ENCODE measurements around the gene TIAM1. TPM values are rescaled to one million over a fixed set of nuclear protein-coding genes. Genes with fewer than 3 reads are reported as not detected.

The TIAM1 gene
- total and polyA plus RNA-seq, 4 experiments from 2014 or later = 22.5 to 104 (median 67.4) TPM

DNA sequence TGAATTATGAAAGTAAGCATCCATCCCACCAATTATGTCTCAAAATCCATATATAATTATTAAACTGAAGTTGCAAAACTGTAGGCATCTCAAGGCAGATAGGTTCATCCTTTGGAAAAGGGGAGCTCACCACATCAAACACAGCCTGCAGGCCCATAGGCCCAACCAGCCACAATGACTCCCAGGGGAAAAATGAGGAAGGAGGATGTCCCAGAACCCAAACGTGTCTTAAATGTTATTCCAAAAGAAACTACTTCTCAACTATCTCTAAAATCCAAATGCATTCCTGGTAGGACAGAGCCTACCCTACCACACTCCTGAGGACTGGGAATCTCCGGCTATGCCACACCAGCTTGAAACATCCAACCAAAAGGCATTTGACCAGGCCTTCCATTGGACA, 12.8 kb downstream of the TIAM1 start:
- H3K36me3 Mint-ChIP-seq = peaks cover 7 to 14% of the 10 kb centered on the region in 2 donors
- CTCF ChIA-PET (ENCODE audit: partially characterized antibody) = no interaction called here

DNA sequence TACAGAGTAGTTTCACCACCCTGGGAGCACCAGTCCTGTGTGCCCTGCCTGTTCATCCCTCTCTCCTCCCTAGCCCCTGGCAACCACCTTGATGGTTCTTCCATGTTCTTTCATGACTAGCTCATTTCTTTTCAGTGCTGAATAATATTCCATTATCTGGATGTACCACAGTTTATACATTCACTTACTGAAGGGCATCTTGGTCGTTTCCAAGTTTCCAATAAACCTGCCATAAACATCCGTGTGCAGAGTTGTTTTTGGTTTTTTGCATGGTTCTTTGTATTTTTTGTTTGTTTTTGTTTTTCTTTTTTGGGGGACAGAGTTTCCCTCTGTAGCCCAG, 13.9 kb downstream of the TIAM1 start:
- Mint-ChIP-seq H3K27me3 (no peaks in the 10 kb centered on the region), H3K4me1 (peaks cover 22 to 47% (median 32%) of the 10 kb centered on the region in 4 donors), H3K9me3 (peaks cover 0 to 7% (median 0%) of the 10 kb centered on the region in 8 donors), H3K4me3 (no peak overlapping the region), H3K27ac (no peak overlapping the region), H3K36me3 (peaks cover 4 to 10% of the 10 kb centered on the region in 2 donors)
- intact Hi-C loops (cut with micrococcal nuclease) = no loop called here
- Histone ChIP-seq H3K27me3 (ENCODE audit: insufficient read depth, low read length) (no peaks in the 10 kb centered on the region), H3K27ac (ENCODE audit: low read depth, low read length) (no peak overlapping the region), H3K4me1 (ENCODE audit: insufficient read depth, low read length) (peaks cover 18% of the 10 kb centered on the region), H3K4me3 (ENCODE audit: low read length in 2 of 2) (no peak overlapping the region), H3K9me3 (ENCODE audit: control insufficient read depth in 1 of 2, low read length in 2 of 2) (no peaks in the 10 kb centered on the region), H3K36me3 (ENCODE audit: insufficient read depth, low read length) (no peaks in the 10 kb centered on the region)
- POLR2A ChIA-PET (ENCODE audit: partially characterized antibody) = no interaction called here
- CTCF ChIA-PET (ENCODE audit: partially characterized antibody) = no interaction called here
- no peak for DNase-seq

More for the DNA sequence above, 12.8 kb downstream of the TIAM1 start:
- Histone ChIP-seq H3K4me3 (ENCODE audit: low read length in 2 of 2) (no peak overlapping the region), H3K36me3 (ENCODE audit: insufficient read depth, low read length) (no peaks in the 10 kb centered on the region), H3K27me3 (ENCODE audit: insufficient read depth, low read length) (no peaks in the 10 kb centered on the region), H3K9me3 (ENCODE audit: control insufficient read depth in 1 of 2, low read length in 2 of 2) (no peaks in the 10 kb centered on the region), H3K4me1 (ENCODE audit: insufficient read depth, low read length) (peaks cover 13% of the 10 kb centered on the region), H3K27ac (ENCODE audit: low read depth, low read length) (no peak overlapping the region)
- Mint-ChIP-seq H3K9me3 (peaks cover 0 to 7% (median 0%) of the 10 kb centered on the region in 8 donors), H3K27me3 (no peaks in the 10 kb centered on the region), H3K4me3 (no peak overlapping the region), H3K27ac (no peak overlapping the region), H3K4me1 (peaks cover 16 to 39% (median 26%) of the 10 kb centered on the region in 4 donors)
- POLR2A ChIA-PET (ENCODE audit: partially characterized antibody) = no interaction called here
- DNase-seq = no peak
- intact Hi-C loops (cut with micrococcal nuclease) = no loop called here

- DNase-seq = no peak
- peaks cover 22 to 47% (median 32%) of the 10 kb centered on the region in 4 donors for H3K4me1 Mint-ChIP-seq
- Histone ChIP-seq H3K4me3 (ENCODE audit: low read length in 2 of 2) (no peak overlapping the region), H3K36me3 (ENCODE audit: insufficient read depth, low read length) (no peaks in the 10 kb centered on the region), H3K27ac (ENCODE audit: low read depth, low read length) (no peak overlapping the region), H3K4me1 (ENCODE audit: insufficient read depth, low read length) (peaks cover 18% of the 10 kb centered on the region), H3K27me3 (ENCODE audit: insufficient read depth, low read length) (no peaks in the 10 kb centered on the region), H3K9me3 (ENCODE audit: control insufficient read depth in 1 of 2, low read length in 2 of 2) (no peaks in the 10 kb centered on the region)
- H3K4me3 Mint-ChIP-seq = no peak overlapping the region
- CTCF ChIA-PET (ENCODE audit: partially characterized antibody) = no interaction called here
- H3K27ac Mint-ChIP-seq = no peak overlapping the region
- intact Hi-C loops (cut with micrococcal nuclease) = no loop called here
- POLR2A ChIA-PET (ENCODE audit: partially characterized antibody) = no interaction called here
- peaks cover 0 to 7% (median 0%) of the 10 kb centered on the region in 8 donors for H3K9me3 Mint-ChIP-seq
- peaks cover 4 to 10% of the 10 kb centered on the region in 2 donors for H3K36me3 Mint-ChIP-seq
- no peaks in the 10 kb centered on the region for H3K27me3 Mint-ChIP-seq
Observed at GRCh38 chr21:31329456-31330143, 14.5 kb downstream of the TIAM1 start.

DNA sequence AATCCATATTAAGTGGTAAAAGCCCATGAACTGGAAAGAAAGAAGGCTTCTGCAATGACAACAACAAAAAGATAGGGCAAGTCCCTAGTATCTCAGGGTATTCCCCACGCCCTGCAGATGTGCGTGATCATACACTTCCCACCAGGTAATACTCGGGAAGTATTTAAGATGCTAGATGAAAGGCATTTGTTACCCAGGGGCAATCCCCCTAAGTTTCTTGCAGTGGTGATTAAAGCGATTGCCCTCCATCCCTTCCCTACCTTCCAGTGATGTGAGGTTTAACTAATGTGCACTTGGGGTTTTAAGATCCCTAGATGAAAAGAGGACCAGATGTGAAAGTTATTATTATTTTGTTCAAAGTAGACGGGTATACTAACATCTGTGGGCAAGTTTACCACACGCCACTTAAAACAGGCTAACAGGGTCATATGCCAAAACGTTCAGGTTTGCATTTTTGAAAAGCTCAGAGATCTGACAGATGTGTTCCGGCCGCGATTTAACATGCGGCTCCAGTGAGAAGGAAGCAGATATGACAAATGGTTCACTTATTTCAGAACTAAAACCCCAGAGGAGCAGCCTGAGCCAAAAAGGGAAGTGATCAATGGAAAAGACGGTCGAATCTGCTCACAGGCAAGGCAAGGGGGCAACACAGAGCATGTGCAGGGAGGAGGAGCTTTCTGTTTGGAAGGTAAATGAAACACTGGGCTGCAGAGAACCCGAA, 17.4 kb downstream of the TIAM1 start:
- no peaks in the 10 kb centered on the region for H3K9me3 ChIP-seq (ENCODE audit: control insufficient read depth in 1 of 2, low read length in 2 of 2)
- peaks cover 18 to 33% (median 21%) of the 10 kb centered on the region in 4 donors for H3K4me1 Mint-ChIP-seq
- H3K9me3 Mint-ChIP-seq = peaks cover 0 to 7% (median 0%) of the 10 kb centered on the region in 8 donors
- H3K27me3 ChIP-seq (ENCODE audit: insufficient read depth, low read length) = no peaks in the 10 kb centered on the region
- H3K27me3 Mint-ChIP-seq = no peaks in the 10 kb centered on the region
- CTCF ChIA-PET (ENCODE audit: partially characterized antibody) = interaction anchor here (1.0 kb wide), 1 partner anchor 254 kb away, joined by 3 read pairs; no protein-coding TSS in a partner anchor
- peak overlapping the region; percentile 35 for H3K27ac ChIP-seq (ENCODE audit: low read depth, low read length)
- POLR2A ChIA-PET (ENCODE audit: partially characterized antibody) = interaction anchor here (1.1 to 1.2 kb wide), 3 partner anchors 13 to 44 kb away, joined by 3 read pairs; no protein-coding TSS in a partner anchor
- H3K4me3 ChIP-seq (ENCODE audit: low read length in 2 of 2) = no peak overlapping the region
- peaks cover 18% of the 10 kb centered on the region for H3K4me1 ChIP-seq (ENCODE audit: insufficient read depth, low read length)
- peak overlapping the region; percentile 61 to 94 (median 82) for H3K27ac Mint-ChIP-seq
- peak; percentile 41 to 69 (median 52) for DNase-seq
- H3K36me3 Mint-ChIP-seq = peaks cover 0 to 13% of the 10 kb centered on the region in 2 donors
- no peaks in the 10 kb centered on the region for H3K36me3 ChIP-seq (ENCODE audit: insufficient read depth, low read length)
- intact Hi-C loops (cut with micrococcal nuclease) = loop anchor here (2.0 kb wide), 2 partner anchors 28 to 232 kb away; no protein-coding TSS in a partner anchor
- H3K4me3 Mint-ChIP-seq = peak overlapping the region; percentile 73 to 90 (median 79)

DNA sequence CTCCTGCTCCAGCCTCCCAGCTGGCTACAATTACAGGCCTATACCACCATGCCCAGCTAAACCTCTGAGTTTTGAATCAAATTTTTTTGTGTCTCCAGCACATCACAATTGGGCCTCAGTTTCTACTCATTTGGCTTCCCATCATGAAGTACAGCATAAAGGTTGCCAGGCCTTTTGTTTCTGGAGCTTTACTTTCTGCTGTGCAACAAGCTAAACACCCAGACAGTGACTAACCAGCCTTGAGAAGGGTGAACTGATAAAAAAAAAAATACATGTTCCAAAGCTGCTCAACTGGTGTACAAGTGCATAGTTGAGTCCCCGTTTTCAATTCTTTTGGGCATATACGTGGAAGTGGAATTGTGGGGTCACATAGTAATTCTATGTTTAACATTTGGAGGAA, 25.1 kb downstream of the TIAM1 start:
- H3K36me3 ChIP-seq (ENCODE audit: insufficient read depth, low read length) = no peaks in the 10 kb centered on the region
- no peak overlapping the region for H3K27ac ChIP-seq (ENCODE audit: low read depth, low read length)
- peaks cover 2 to 23% (median 8%) of the 10 kb centered on the region in 4 donors for H3K4me1 Mint-ChIP-seq
- peaks cover 0 to 7% of the 10 kb centered on the region in 2 donors for H3K36me3 Mint-ChIP-seq
- no peaks in the 10 kb centered on the region for H3K4me1 ChIP-seq (ENCODE audit: insufficient read depth, low read length)
- H3K4me3 ChIP-seq (ENCODE audit: low read length in 2 of 2) = no peak overlapping the region
- POLR2A ChIA-PET (ENCODE audit: partially characterized antibody) = no interaction called here
- H3K4me3 Mint-ChIP-seq = no peak overlapping the region
- H3K27me3 Mint-ChIP-seq = no peaks in the 10 kb centered on the region
- no peak for DNase-seq
- H3K27ac Mint-ChIP-seq = peak overlapping the region in 1 of 7 donors; percentile 57
- H3K9me3 ChIP-seq (ENCODE audit: control insufficient read depth in 1 of 2, low read length in 2 of 2) = no peaks in the 10 kb centered on the region
- CTCF ChIA-PET (ENCODE audit: partially characterized antibody) = interaction anchor here (0.9 kb wide), 1 partner anchor 220 kb away, joined by 3 read pairs; no protein-coding TSS in a partner anchor
- H3K27me3 ChIP-seq (ENCODE audit: insufficient read depth, low read length) = no peaks in the 10 kb centered on the region
- intact Hi-C loops (cut with micrococcal nuclease) = no loop called here
- no peaks in the 10 kb centered on the region for H3K9me3 Mint-ChIP-seq

DNA sequence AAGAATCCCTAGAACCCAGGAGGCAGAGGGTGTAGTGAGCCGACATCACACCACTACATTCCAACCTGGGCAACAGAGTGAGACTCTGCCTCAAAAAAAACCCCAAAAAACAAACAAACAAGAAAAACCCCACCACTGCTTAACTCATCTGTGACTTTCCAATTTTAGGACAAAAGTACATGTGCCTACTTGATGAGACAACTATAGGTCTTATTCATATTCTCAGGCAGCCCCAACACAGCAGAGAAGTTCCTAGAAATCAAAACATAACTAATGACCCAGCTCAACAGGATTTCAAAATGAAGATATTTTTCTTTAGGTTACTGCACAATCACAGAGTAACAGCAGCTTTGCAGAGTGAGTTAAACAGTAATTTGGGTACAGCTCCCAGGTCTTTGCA, 26.4 kb downstream of the TIAM1 start:
- no peaks in the 10 kb centered on the region for H3K9me3 Mint-ChIP-seq
- H3K27ac Mint-ChIP-seq = peak overlapping the region in 1 of 7 donors; percentile 60
- ChIA-PET POLR2A (ENCODE audit: partially characterized antibody) (no interaction called here), CTCF (ENCODE audit: partially characterized antibody) (no interaction called here)
- no peaks in the 10 kb centered on the region for H3K27me3 ChIP-seq (ENCODE audit: insufficient read depth, low read length)
- H3K36me3 Mint-ChIP-seq = peaks cover 0 to 7% of the 10 kb centered on the region in 2 donors
- DNase-seq = no peak
- no peaks in the 10 kb centered on the region for H3K27me3 Mint-ChIP-seq
- H3K27ac ChIP-seq (ENCODE audit: low read depth, low read length) = no peak overlapping the region
- no peaks in the 10 kb centered on the region for H3K36me3 ChIP-seq (ENCODE audit: insufficient read depth, low read length)
- no peaks in the 10 kb centered on the region for H3K4me1 ChIP-seq (ENCODE audit: insufficient read depth, low read length)
- H3K4me1 Mint-ChIP-seq = peaks cover 2 to 23% (median 8%) of the 10 kb centered on the region in 4 donors
- no peak overlapping the region for H3K4me3 ChIP-seq (ENCODE audit: low read length in 2 of 2)
- no peaks in the 10 kb centered on the region for H3K9me3 ChIP-seq (ENCODE audit: control insufficient read depth in 1 of 2, low read length in 2 of 2)
- no peak overlapping the region for H3K4me3 Mint-ChIP-seq
- intact Hi-C loops (cut with micrococcal nuclease) = no loop called here

GRCh38 chr21:31316488-31317169, 27.4 kb downstream of the TIAM1 start:
- CTCF ChIA-PET (ENCODE audit: partially characterized antibody) = no interaction called here
- no peaks in the 10 kb centered on the region for H3K27me3 ChIP-seq (ENCODE audit: insufficient read depth, low read length)
- H3K4me1 Mint-ChIP-seq = peaks cover 2 to 23% (median 9%) of the 10 kb centered on the region in 4 donors
- H3K9me3 ChIP-seq (ENCODE audit: control insufficient read depth in 1 of 2, low read length in 2 of 2) = no peaks in the 10 kb centered on the region
- POLR2A ChIA-PET (ENCODE audit: partially characterized antibody) = no interaction called here
- no peaks in the 10 kb centered on the region for H3K36me3 ChIP-seq (ENCODE audit: insufficient read depth, low read length)
- no peak overlapping the region for H3K4me3 ChIP-seq (ENCODE audit: low read length in 2 of 2)
- no peak overlapping the region for H3K27ac Mint-ChIP-seq
- H3K36me3 Mint-ChIP-seq = peaks cover 0 to 3% of the 10 kb centered on the region in 2 donors
- DNase-seq = no peak
- no peaks in the 10 kb centered on the region for H3K9me3 Mint-ChIP-seq
- intact Hi-C loops (cut with micrococcal nuclease) = no loop called here
- H3K27ac ChIP-seq (ENCODE audit: low read depth, low read length) = no peak overlapping the region
- H3K27me3 Mint-ChIP-seq = no peaks in the 10 kb centered on the region
- H3K4me1 ChIP-seq (ENCODE audit: insufficient read depth, low read length) = no peaks in the 10 kb centered on the region
- H3K4me3 Mint-ChIP-seq = no peak overlapping the region

Measured in CD4-positive, alpha-beta memory T cell (primary cell).